ENCODE data around the gene ITPR2. TPM values are rescaled to one million over a fixed set of nuclear protein-coding genes. Genes with fewer than 3 reads are reported as not detected.

The ITPR2 gene
- total and polyA plus RNA-seq, 4 donors, result 4.1 to 47.0 (median 26.5) TPM

DNA sequence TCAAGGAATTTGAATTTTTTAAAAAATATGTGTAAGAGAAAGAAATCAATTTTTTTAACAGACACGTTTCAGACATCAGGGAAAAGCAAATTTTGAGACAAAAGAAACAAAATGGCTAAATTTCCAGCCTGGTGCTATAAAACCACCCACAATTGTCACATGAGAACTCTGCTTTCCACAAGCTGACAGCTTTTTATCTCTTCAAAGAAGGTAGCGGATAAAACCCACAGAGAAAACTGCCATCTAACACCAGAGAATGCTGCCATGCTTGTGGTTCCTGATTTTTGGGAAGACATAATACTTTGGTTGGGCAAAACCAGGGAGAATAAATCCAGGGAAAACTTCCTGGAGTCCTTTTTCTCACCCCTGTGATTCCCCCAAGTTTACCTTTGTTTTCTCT, 10.3 kb upstream of the ITPR2 start:
- no peaks in the 10 kb centered on the region for H3K36me3 ChIP-seq (ENCODE audit: control insufficient read depth in 4 of 4, insufficient read depth in 4 of 4, low read length in 4 of 4)
- H3K9me3 ChIP-seq (ENCODE audit: control insufficient read depth in 4 of 4, insufficient read depth in 3 of 4, low read length in 3 of 4), result no peaks in the 10 kb centered on the region
- peaks cover 0 to 14% (median 10%) of the 10 kb centered on the region in 5 donors for H3K4me1 ChIP-seq (ENCODE audit: control insufficient read depth in 5 of 5, insufficient read depth in 5 of 5, low read length in 5 of 5)
- H3K27ac ChIP-seq (ENCODE audit: low read depth in 1 of 2, low read length in 1 of 2), result no peak overlapping the region
- H3K27me3 ChIP-seq (ENCODE audit: control insufficient read depth in 3 of 3, insufficient read depth in 3 of 3, low read length in 2 of 3), result no peaks in the 10 kb centered on the region
- no peak for DNase-seq
- H3K9ac ChIP-seq (ENCODE audit: insufficient read depth in 1 of 2, low read length in 2 of 2), result no peak overlapping the region
- H3K4me3 ChIP-seq, result no peak overlapping the region
- TF ChIP-seq CTCF (IDR thresholded peaks at IDR 0.05; ENCODE audit: control extremely low read depth, extremely low read depth), result no peak
- WGBS, 2 donors, result 75 to 91% methylated on average over 2 of the region's 2 CpGs
- ATAC-seq (ENCODE audit: insufficient read depth, low FRiP score), result no peak

- Histone ChIP-seq H3K27ac (ENCODE audit: low read depth in 1 of 2, low read length in 1 of 2) (no peak overlapping the region), H3K4me1 (ENCODE audit: control insufficient read depth in 5 of 5, insufficient read depth in 5 of 5, low read length in 5 of 5) (peaks cover 0 to 9% (median 4%) of the 10 kb centered on the region in 5 donors), H3K9me3 (ENCODE audit: control insufficient read depth in 4 of 4, insufficient read depth in 3 of 4, low read length in 3 of 4) (no peaks in the 10 kb centered on the region), H3K27me3 (ENCODE audit: control insufficient read depth in 3 of 3, insufficient read depth in 3 of 3, low read length in 2 of 3) (no peaks in the 10 kb centered on the region), H3K9ac (ENCODE audit: insufficient read depth in 1 of 2, low read length in 2 of 2) (no peak overlapping the region), H3K36me3 (ENCODE audit: control insufficient read depth in 4 of 4, insufficient read depth in 4 of 4, low read length in 4 of 4) (no peaks in the 10 kb centered on the region), H3K4me3 (no peak overlapping the region)
- WGBS, 2 donors, result 88 to 90% methylated on average over 5 of the region's 5 CpGs
- DNase-seq (no peak), ATAC-seq (ENCODE audit: insufficient read depth, low FRiP score) (no peak)
- no peak for TF ChIP-seq CTCF (IDR thresholded peaks at IDR 0.05; ENCODE audit: control extremely low read depth, extremely low read depth)
Measured at GRCh38 chr12:26841085-26841484, 8.1 kb upstream of the ITPR2 start.

GRCh38 chr12:26839512-26839911, 6.5 kb upstream of the ITPR2 start:
- WGBS, 2 donors, result 81% methylated on average over 3 of the region's 3 CpGs
- no peak for TF ChIP-seq CTCF (IDR thresholded peaks at IDR 0.05; ENCODE audit: control extremely low read depth, extremely low read depth)

GRCh38 chr12:26838888-26839416, 6.0 kb upstream of the ITPR2 start:
- DNase-seq (no peak), ATAC-seq (ENCODE audit: insufficient read depth, low FRiP score) (no peak)
- Histone ChIP-seq H3K9me3 (ENCODE audit: control insufficient read depth in 4 of 4, insufficient read depth in 3 of 4, low read length in 3 of 4) (no peaks in the 10 kb centered on the region), H3K4me1 (ENCODE audit: control insufficient read depth in 5 of 5, insufficient read depth in 5 of 5, low read length in 5 of 5) (peaks cover 0 to 3% (median 0%) of the 10 kb centered on the region in 5 donors), H3K27ac (ENCODE audit: low read depth in 1 of 2, low read length in 1 of 2) (no peak overlapping the region), H3K4me3 (no peak overlapping the region), H3K9ac (ENCODE audit: insufficient read depth in 1 of 2, low read length in 2 of 2) (no peak overlapping the region), H3K27me3 (ENCODE audit: control insufficient read depth in 3 of 3, insufficient read depth in 3 of 3, low read length in 2 of 3) (no peaks in the 10 kb centered on the region), H3K36me3 (ENCODE audit: control insufficient read depth in 4 of 4, insufficient read depth in 4 of 4, low read length in 4 of 4) (no peaks in the 10 kb centered on the region)
- WGBS, 2 donors, result 96 to 99% methylated on average over 21 to 24 of the region's 24 CpGs
- TF ChIP-seq CTCF (IDR thresholded peaks at IDR 0.05; ENCODE audit: control extremely low read depth, extremely low read depth), result no peak

More at GRCh38 chr12:26839512-26839911, 6.5 kb upstream of the ITPR2 start:
- Histone ChIP-seq H3K36me3 (ENCODE audit: control insufficient read depth in 4 of 4, insufficient read depth in 4 of 4, low read length in 4 of 4) (no peaks in the 10 kb centered on the region), H3K27me3 (ENCODE audit: control insufficient read depth in 3 of 3, insufficient read depth in 3 of 3, low read length in 2 of 3) (no peaks in the 10 kb centered on the region), H3K9ac (ENCODE audit: insufficient read depth in 1 of 2, low read length in 2 of 2) (no peak overlapping the region), H3K9me3 (ENCODE audit: control insufficient read depth in 4 of 4, insufficient read depth in 3 of 4, low read length in 3 of 4) (no peaks in the 10 kb centered on the region), H3K4me1 (ENCODE audit: control insufficient read depth in 5 of 5, insufficient read depth in 5 of 5, low read length in 5 of 5) (no peaks in the 10 kb centered on the region), H3K27ac (ENCODE audit: low read depth in 1 of 2, low read length in 1 of 2) (no peak overlapping the region), H3K4me3 (no peak overlapping the region)
- DNase-seq (no peak), ATAC-seq (ENCODE audit: insufficient read depth, low FRiP score) (no peak)
